Neural cell (in vitro differentiated cells): ENCODE measurements around the gene KDM4B. TPM values are rescaled to one million over a fixed set of nuclear protein-coding genes. Genes with fewer than 3 reads are reported as not detected.

Source experiments
- H2AFZ ChIP-seq: fragments of 200-600, 300-800 bp; sonication (generic), shearing (Covaris generic); 2 replicates; pipeline ENCODE4 v1.6.0; 2014; ENCODE audit warnings: low read depth, mild to moderate bottlenecking, antibody characterized with exemption, low read length, moderate library complexity
- H3F3A ChIP-seq: fragments of 200-600 bp; shearing (Covaris generic); 2 replicates; pipeline ENCODE4 v1.6.1; 2016; ENCODE audit warnings: mild to moderate bottlenecking, moderate library complexity, mixed read lengths, antibody characterized with exemption, low read length; ENCODE audit not compliant: insufficient read depth, poor library complexity, severe bottlenecking
- H3K27ac ChIP-seq: fragments of 200-600, 300-800 bp; sonication (generic), shearing (Covaris generic); 2 replicates; pipeline ENCODE4 v1.5.1; 2014; ENCODE audit warnings: mild to moderate bottlenecking, low read length, moderate library complexity
- H3K27me3 ChIP-seq: fragments of 300-800, 200-600 bp; sonication (generic), shearing (Covaris generic); 2 replicates; pipeline ENCODE4 v1.6.0; 2014; ENCODE audit warnings: mild to moderate bottlenecking, low read depth, low read length, moderate library complexity; ENCODE audit not compliant: insufficient read depth
- H3K36me3 ChIP-seq: fragments of 300-800, 200-600 bp; sonication (generic), shearing (Covaris generic); 2 replicates; pipeline ENCODE4 v1.5.1; 2014; ENCODE audit warnings: mild to moderate bottlenecking, antibody characterized with exemption, low read length, moderate library complexity; ENCODE audit not compliant: insufficient read depth
- H3K4me2 ChIP-seq: fragments of 300-800, 200-600 bp; sonication (generic), shearing (Covaris generic); 2 replicates; pipeline ENCODE4 v1.6.0; 2014; ENCODE audit warnings: mild to moderate bottlenecking, low read length
- H3K4me3 ChIP-seq: fragments of 300-800, 200-600 bp; sonication (generic), shearing (Covaris generic); 2 replicates; pipeline ENCODE4 v1.5.1; 2014; ENCODE audit warnings: mild to moderate bottlenecking, low read length, moderate library complexity
- H3K79me2 ChIP-seq: fragments of 200-600 bp; shearing (Covaris generic); replicated peaks from 2 replicates; pipeline ENCODE4 v1.6.0; 2014; ENCODE audit warnings: mild to moderate bottlenecking, low read length, moderate library complexity; ENCODE audit not compliant: insufficient read depth
- H3K9ac ChIP-seq: fragments of 300-800, 200-600 bp; sonication (generic), shearing (Covaris generic); 2 replicates; pipeline ENCODE4 v1.6.1; 2016; ENCODE audit warnings: mild to moderate bottlenecking, low read length, mixed read lengths
- H3K9me2 ChIP-seq: fragments of 200-600 bp; shearing (Covaris generic); 2 replicates; pipeline ENCODE4 v1.6.1; 2016; ENCODE audit warnings: mild to moderate bottlenecking, low read length, mixed read lengths; ENCODE audit not compliant: insufficient read depth
- H3K9me3 ChIP-seq: fragments of 200-600, 300-800 bp; sonication (generic), shearing (Covaris generic); 2 replicates; pipeline ENCODE4 v1.6.1; 2016; ENCODE audit warnings: mild to moderate bottlenecking, mixed run types, low read length, moderate library complexity, mixed read lengths
- H4K20me1 ChIP-seq: fragments of 200-600 bp; shearing (Covaris generic); 2 replicates; pipeline ENCODE4 v1.6.1; 2016; ENCODE audit warnings: mild to moderate bottlenecking, mixed run types; ENCODE audit not compliant: insufficient read depth
- CTCF ChIP-seq: fragments of 450-650 bp; IDR thresholded peaks from 2 replicates; pipeline ENCODE4 v1.5.1; 2014; ENCODE audit warnings: antibody characterized with exemption, mild to moderate bottlenecking, moderate library complexity; ENCODE audit not compliant: poor library complexity, severe bottlenecking
- EP300 ChIP-seq: fragments of 450-650 bp; conservative IDR thresholded peaks from 2 replicates; pipeline ENCODE4 v1.6.1; 2014; ENCODE audit warnings: antibody characterized with exemption, mild to moderate bottlenecking, moderate library complexity; ENCODE audit not compliant: poor library complexity, severe bottlenecking
- EZH2 ChIP-seq: fragments of 200-600, 300-800 bp; shearing (Covaris generic), sonication (generic); IDR thresholded peaks from 2 replicates; pipeline ENCODE4 v1.6.1; 2014; ENCODE audit warnings: antibody characterized with exemption, low read length, borderline replicate concordance, mild to moderate bottlenecking; ENCODE audit not compliant: insufficient read depth, poor library complexity, severe bottlenecking
- MXI1 ChIP-seq: fragments of 450-650 bp; conservative IDR thresholded peaks from 2 replicates; pipeline ENCODE4 v1.6.1; 2014; ENCODE audit warnings: antibody characterized with exemption, mild to moderate bottlenecking; ENCODE audit not compliant: poor library complexity, severe bottlenecking
- POLR2AphosphoS5 ChIP-seq: IDR thresholded peaks from 2 replicates; pipeline ENCODE4 v1.6.1; 2012
- RAD21 ChIP-seq: fragments of 450-650 bp; conservative IDR thresholded peaks from 2 replicates; pipeline ENCODE4 v1.6.1; 2014; ENCODE audit warnings: antibody characterized with exemption, mild to moderate bottlenecking, moderate library complexity
- REST ChIP-seq: IDR thresholded peaks from 2 replicates; pipeline ENCODE4 v1.6.1; 2012; ENCODE audit warnings: borderline replicate concordance
- SMC3 ChIP-seq: fragments of 450-650 bp; conservative IDR thresholded peaks from 2 replicates; pipeline ENCODE4 v1.6.1; 2014; ENCODE audit warnings: antibody characterized with exemption, mild to moderate bottlenecking, moderate library complexity; ENCODE audit not compliant: poor library complexity
- TAF1 ChIP-seq: IDR thresholded peaks from 2 replicates; pipeline ENCODE4 v1.6.1; 2012; ENCODE audit warnings: low read depth
- polyA plus RNA-seq: library from polyadenylated mRNA; depleted of rRNA; stranded (reverse); fragments of >200 nt; gene quantifications from 2 replicates; pipeline ENCODE4 v1.2.3, GENCODE V29; 2014

KDM4B gene
- polyA plus RNA-seq, 1 donor from 2014 or later: 19.1 TPM

GRCh38 chr19:5166262-5166661, 197.3 kb downstream of the KDM4B start:
- Histone ChIP-seq H3K79me2 (no peaks in the 10 kb centered on the region), H3K4me3 (no peak overlapping the region), H3F3A (no peaks in the 10 kb centered on the region), H3K9me2 (no peaks in the 10 kb centered on the region), H3K4me2 (no peak overlapping the region), H3K9me3 (no peaks in the 10 kb centered on the region), H4K20me1 (no peaks in the 10 kb centered on the region), H3K9ac (no peak overlapping the region), H2AFZ (no peak overlapping the region), H3K27ac (no peak overlapping the region), H3K27me3 (no peaks in the 10 kb centered on the region), H3K36me3 (no peaks in the 10 kb centered on the region)
- TF ChIP-seq EP300 (no peak), SMC3 (no peak), POLR2AphosphoS5 (no peak), RAD21 (no peak), MXI1 (no peak), EZH2 (no peak), CTCF (no peak), REST (no peak), TAF1 (no peak)

GRCh38 chr19:5170329-5170745, 201.4 kb downstream of the KDM4B start:
- Histone ChIP-seq H3K36me3 (no peaks in the 10 kb centered on the region), H3K9me3 (no peaks in the 10 kb centered on the region), H4K20me1 (no peaks in the 10 kb centered on the region), H3F3A (no peaks in the 10 kb centered on the region), H3K9ac (no peak overlapping the region), H3K27ac (no peak overlapping the region), H3K4me2 (no peak overlapping the region), H3K79me2 (no peaks in the 10 kb centered on the region), H3K9me2 (no peaks in the 10 kb centered on the region), H3K4me3 (no peak overlapping the region), H2AFZ (no peak overlapping the region), H3K27me3 (no peaks in the 10 kb centered on the region)
- TF ChIP-seq CTCF (peak; percentile 26), EZH2 (no peak)
